ENCODE measurements around the gene TACC2. TPM values are rescaled to one million over a fixed set of nuclear protein-coding genes. Genes with fewer than 3 reads are reported as not detected.

TACC2 gene
- total RNA-seq, 4 donors from 2014 or later = 105 to 334 (median 235) TPM

DNA sequence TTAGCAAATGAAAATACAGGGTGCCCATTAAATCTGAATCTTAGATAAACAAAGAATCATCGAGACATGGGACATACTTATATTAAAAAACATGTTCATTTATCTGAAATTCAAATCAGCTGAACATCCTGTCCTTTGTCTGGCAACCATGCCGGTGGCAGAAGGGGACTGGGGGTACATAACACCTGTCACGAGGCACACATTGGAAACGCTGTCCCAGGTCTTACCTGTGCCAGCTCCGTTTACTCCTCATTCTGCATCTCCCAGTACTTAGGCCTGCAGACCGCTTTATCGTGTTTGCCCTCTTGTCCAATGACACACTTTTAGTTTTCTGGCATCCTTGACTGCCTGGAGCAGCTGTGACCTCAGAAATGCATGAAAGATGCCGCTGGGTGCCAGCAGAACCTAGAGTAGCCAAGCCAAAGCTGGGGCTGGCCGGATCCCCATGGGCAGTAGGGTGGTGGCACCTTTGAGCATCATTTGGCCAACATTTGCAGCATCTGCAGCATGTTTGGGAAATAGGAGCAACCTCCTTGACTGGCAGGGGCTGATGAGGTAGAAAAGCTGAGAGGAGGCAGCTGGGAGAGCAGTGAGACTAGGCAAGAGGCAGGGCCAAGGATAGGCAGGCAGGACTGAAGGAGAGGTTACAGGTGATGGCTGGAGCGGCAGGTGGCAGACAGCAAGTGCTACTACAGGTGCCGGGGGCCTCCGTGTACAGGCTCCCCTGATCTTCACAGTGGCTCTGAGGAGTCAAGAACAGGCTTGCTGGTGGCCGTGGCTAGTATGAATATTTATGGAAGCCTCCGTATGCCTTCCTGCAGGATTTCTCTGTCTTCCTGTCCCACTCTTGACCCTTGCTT, 219.8 kb downstream of the TACC2 start:
- TF ChIP-seq POLR2A (IDR thresholded peaks at IDR 0.05) = no peak
- TF ChIP-seq, protein P1, sequence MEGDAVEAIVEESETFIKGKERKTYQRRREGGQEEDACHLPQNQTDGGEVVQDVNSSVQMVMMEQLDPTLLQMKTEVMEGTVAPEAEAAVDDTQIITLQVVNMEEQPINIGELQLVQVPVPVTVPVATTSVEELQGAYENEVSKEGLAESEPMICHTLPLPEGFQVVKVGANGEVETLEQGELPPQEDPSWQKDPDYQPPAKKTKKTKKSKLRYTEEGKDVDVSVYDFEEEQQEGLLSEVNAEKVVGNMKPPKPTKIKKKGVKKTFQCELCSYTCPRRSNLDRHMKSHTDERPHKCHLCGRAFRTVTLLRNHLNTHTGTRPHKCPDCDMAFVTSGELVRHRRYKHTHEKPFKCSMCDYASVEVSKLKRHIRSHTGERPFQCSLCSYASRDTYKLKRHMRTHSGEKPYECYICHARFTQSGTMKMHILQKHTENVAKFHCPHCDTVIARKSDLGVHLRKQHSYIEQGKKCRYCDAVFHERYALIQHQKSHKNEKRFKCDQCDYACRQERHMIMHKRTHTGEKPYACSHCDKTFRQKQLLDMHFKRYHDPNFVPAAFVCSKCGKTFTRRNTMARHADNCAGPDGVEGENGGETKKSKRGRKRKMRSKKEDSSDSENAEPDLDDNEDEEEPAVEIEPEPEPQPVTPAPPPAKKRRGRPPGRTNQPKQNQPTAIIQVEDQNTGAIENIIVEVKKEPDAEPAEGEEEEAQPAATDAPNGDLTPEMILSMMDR (IDR thresholded peaks at IDR 0.05 in 4 of 5, conservative IDR thresholded peaks at IDR 0.05 in 1 of 5) = no peak
- DNase-seq = peak in 1 of 2 donors; percentile 49
- H3K4me1 ChIP-seq = peaks cover 14 to 17% of the 10 kb centered on the region in 2 donors

DNA sequence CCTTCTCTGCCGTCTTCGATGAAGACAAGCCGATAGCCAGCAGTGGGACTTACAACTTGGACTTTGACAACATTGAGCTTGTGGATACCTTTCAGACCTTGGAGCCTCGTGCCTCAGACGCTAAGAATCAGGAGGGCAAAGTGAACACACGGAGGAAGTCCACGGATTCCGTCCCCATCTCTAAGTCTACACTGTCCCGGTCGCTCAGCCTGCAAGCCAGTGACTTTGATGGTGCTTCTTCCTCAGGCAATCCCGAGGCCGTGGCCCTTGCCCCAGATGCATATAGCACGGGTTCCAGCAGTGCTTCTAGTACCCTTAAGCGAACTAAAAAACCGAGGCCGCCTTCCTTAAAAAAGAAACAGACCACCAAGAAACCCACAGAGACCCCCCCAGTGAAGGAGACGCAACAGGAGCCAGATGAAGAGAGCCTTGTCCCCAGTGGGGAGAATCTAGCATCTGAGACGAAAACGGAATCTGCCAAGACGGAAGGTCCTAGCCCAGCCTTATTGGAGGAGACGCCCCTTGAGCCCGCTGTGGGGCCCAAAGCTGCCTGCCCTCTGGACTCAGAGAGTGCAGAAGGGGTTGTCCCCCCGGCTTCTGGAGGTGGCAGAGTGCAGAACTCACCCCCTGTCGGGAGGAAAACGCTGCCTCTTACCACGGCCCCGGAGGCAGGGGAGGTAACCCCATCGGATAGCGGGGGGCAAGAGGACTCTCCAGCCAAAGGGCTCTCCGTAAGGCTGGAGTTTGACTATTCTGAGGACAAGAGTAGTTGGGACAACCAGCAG, 221.7 kb downstream of the TACC2 start:
- DNase-seq (no peak), ATAC-seq (no peak)
- intact Hi-C loops (cut with DNase I; ENCODE audit: low total_unique reads) (no loop called here), in situ Hi-C loops (cut with MboI; ENCODE audit: low sequenced_read_pairs in 4 of 4) (no loop called here)
- TF ChIP-seq POLR2A (IDR thresholded peaks at IDR 0.05) = no peak
- TF ChIP-seq, protein P1 (IDR thresholded peaks at IDR 0.05 in 4 of 5, conservative IDR thresholded peaks at IDR 0.05 in 1 of 5) = no peak
- Histone ChIP-seq H3K27me3 (no peaks in the 10 kb centered on the region), H3K27ac (peak overlapping the region in 3 of 4 donors; percentile 20 to 68 (median 40)), H3K4me3 (no peak overlapping the region), H3K4me1 (peaks cover 14 to 17% of the 10 kb centered on the region in 2 donors), H3K36me3 (peaks cover 0 to 21% of the 10 kb centered on the region in 2 donors), H3K9me3 (no peaks in the 10 kb centered on the region)

More for the DNA sequence above, 219.8 kb downstream of the TACC2 start:
- Histone ChIP-seq H3K36me3 (peaks cover 0 to 21% of the 10 kb centered on the region in 2 donors), H3K9me3 (no peaks in the 10 kb centered on the region), H3K27ac (peak overlapping the region; percentile 40 to 68 (median 54)), H3K27me3 (no peaks in the 10 kb centered on the region), H3K4me3 (no peak overlapping the region)
- in situ Hi-C loops (cut with MboI; ENCODE audit: low sequenced_read_pairs in 4 of 4) = no loop called here
- intact Hi-C loops (cut with DNase I; ENCODE audit: low total_unique reads) = no loop called here
- peak; percentile 36 to 75 for ATAC-seq

DNA sequence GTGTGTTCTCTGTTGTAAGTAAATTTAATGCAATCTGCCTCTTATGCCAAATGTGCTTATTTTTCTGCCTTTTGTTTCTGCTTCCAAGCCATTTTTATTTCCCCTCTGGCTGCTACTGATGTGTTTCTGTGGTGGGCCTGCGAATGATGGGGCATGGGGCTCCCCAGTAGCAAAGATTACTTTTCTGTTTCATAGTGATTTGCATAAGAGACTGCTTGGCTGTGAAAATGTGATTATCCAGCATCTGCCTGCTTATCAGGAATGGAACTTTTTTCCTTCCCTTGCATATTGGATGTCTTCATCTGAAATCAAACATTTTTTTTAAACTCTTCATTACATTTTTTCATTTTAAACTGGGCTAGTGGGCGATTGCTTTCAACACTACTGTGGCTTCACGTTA, 224.4 kb downstream of the TACC2 start:
- H3K27me3 ChIP-seq = no peaks in the 10 kb centered on the region
- peaks cover 5 to 10% of the 10 kb centered on the region in 2 donors for H3K4me1 ChIP-seq
- in situ Hi-C loops (cut with MboI; ENCODE audit: low sequenced_read_pairs in 4 of 4) = no loop called here
- DNase-seq (no peak), ATAC-seq (no peak)
- no peak overlapping the region for H3K4me3 ChIP-seq
- no peaks in the 10 kb centered on the region for H3K9me3 ChIP-seq
- H3K36me3 ChIP-seq = peaks cover 0 to 45% of the 10 kb centered on the region in 2 donors
- intact Hi-C loops (cut with DNase I; ENCODE audit: low total_unique reads) = no loop called here
- H3K27ac ChIP-seq = peak overlapping the region in 2 of 4 donors; percentile 18 to 68
- TF ChIP-seq, protein P1 (IDR thresholded peaks at IDR 0.05 in 4 of 5, conservative IDR thresholded peaks at IDR 0.05 in 1 of 5) = no peak
- no peak for TF ChIP-seq POLR2A (IDR thresholded peaks at IDR 0.05)

DNA sequence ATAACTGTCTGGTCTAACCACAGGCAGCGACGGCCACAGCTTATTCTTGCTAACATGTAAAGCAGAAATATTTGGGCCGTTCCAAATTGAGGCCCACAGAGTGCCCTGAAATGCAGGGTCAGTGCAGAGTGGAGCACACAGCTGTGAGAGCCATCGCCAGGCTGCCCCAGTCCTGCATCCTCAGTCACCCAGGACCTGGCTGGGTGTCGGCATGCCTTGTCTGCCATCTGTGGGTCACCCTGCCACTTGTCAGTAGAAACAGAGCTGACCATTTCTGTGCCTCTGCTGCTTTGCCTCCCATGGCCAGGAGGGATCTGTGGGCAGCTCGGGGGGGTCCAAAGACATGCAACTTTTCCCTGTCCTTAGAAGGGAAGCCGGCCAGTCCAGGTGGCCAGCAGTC, 224.8 kb downstream of the TACC2 start:
- Histone ChIP-seq H3K36me3 (peaks cover 0 to 45% of the 10 kb centered on the region in 2 donors), H3K27ac (peak overlapping the region in 2 of 4 donors; percentile 8 to 18), H3K4me1 (peaks cover under 1 to 7% of the 10 kb centered on the region in 2 donors), H3K27me3 (no peaks in the 10 kb centered on the region), H3K4me3 (no peak overlapping the region), H3K9me3 (no peaks in the 10 kb centered on the region)
- in situ Hi-C loops (cut with MboI; ENCODE audit: low sequenced_read_pairs in 4 of 4) (no loop called here), intact Hi-C loops (cut with DNase I; ENCODE audit: low total_unique reads) (no loop called here)
- no peak for ATAC-seq
- TF ChIP-seq POLR2A (IDR thresholded peaks at IDR 0.05) = no peak
- TF ChIP-seq, protein P1 (IDR thresholded peaks at IDR 0.05 in 4 of 5, conservative IDR thresholded peaks at IDR 0.05 in 1 of 5) = no peak
- no peak for DNase-seq

Data from gastrocnemius medialis (tissue), 4 donors.